CD4-positive, alpha-beta T cell treated with Interferon alpha-2 for 1 hour (primary cell): Measurements from ENCODE around the gene SSBP3.
"Not testable (repeated sequence)": the region's sequence is repeated elsewhere in the genome, so short reads cannot be mapped to it uniquely, and the experiment has no call there.

Source experiments
- DNase-seq, 2 donors: peaks; one replicate each; pipeline ENCODE4 v3.0.0-alpha.2; 2020 to 2022

The SSBP3 gene

GRCh38 chr1:54406339-54407153 is at the start of gene SSBP3:
SSBP3 (minus strand) TSS chr1:54406394.
- DNase-seq: peak; percentile 92 to 95

- no peak for DNase-seq
Observed at GRCh38 chr1:54453509-54453908, 47.3 kb upstream of the SSBP3 start.

- DNase-seq: no peak
Observed at GRCh38 chr1:54453022-54453421, 46.8 kb upstream of the SSBP3 start.

- DNase-seq: not testable (repeated sequence)
Observed at GRCh38 chr1:54449431-54449830, 43.2 kb upstream of the SSBP3 start.

GRCh38 chr1:54448801-54449200 is 42.6 kb upstream of the SSBP3 start:
- not testable (repeated sequence) for DNase-seq

GRCh38 chr1:54447081-54447480 is 40.9 kb upstream of the SSBP3 start:
- DNase-seq: not testable (repeated sequence)

GRCh38 chr1:54442185-54442584 is 36.0 kb upstream of the SSBP3 start:
- no peak for DNase-seq

GRCh38 chr1:54439550-54440223 is 33.5 kb upstream of the SSBP3 start:
- DNase-seq: no peak

GRCh38 chr1:54437783-54438182 is 31.6 kb upstream of the SSBP3 start:
- no peak for DNase-seq

GRCh38 chr1:54436826-54437225 is 30.6 kb upstream of the SSBP3 start:
- no peak for DNase-seq

GRCh38 chr1:54429838-54430237 is 23.6 kb upstream of the SSBP3 start:
- no peak for DNase-seq

GRCh38 chr1:54428837-54429518 is 22.8 kb upstream of the SSBP3 start:
- DNase-seq: no peak

GRCh38 chr1:54425152-54425584 is 19.0 kb upstream of the SSBP3 start:
- no peak for DNase-seq

- no peak for DNase-seq
Observed at GRCh38 chr1:54424398-54424797, 18.2 kb upstream of the SSBP3 start.

GRCh38 chr1:54421101-54421504 is 14.9 kb upstream of the SSBP3 start:
- DNase-seq: no peak

GRCh38 chr1:54418598-54418997 is 12.4 kb upstream of the SSBP3 start:
- DNase-seq: not testable (repeated sequence)

GRCh38 chr1:54417123-54417522 is 10.9 kb upstream of the SSBP3 start:
- DNase-seq: no peak

- no peak for DNase-seq
Observed at GRCh38 chr1:54416435-54416834, 10.2 kb upstream of the SSBP3 start.

- no peak for DNase-seq
Observed at GRCh38 chr1:54415991-54416390, 9.8 kb upstream of the SSBP3 start.

- DNase-seq: no peak
Observed at GRCh38 chr1:54415533-54415932, 9.3 kb upstream of the SSBP3 start.

GRCh38 chr1:54413732-54414131 is 7.5 kb upstream of the SSBP3 start:
- DNase-seq: no peak

GRCh38 chr1:54413295-54413694 is 7.1 kb upstream of the SSBP3 start:
- peak in 1 of 2 donors; percentile 26 for DNase-seq

- no peak for DNase-seq
Observed at GRCh38 chr1:54410359-54410758, 4.2 kb upstream of the SSBP3 start.
